Activated CD8-positive, alpha-beta memory T cell treated with anti-CD3 and anti-CD28 coated beads, Interleukin-2, amount 50 U/mL, for 4 hours (primary cell): ENCODE results near the gene ATXN10.
"Not testable (repeated sequence)": the region's sequence is repeated elsewhere in the genome, so short reads cannot be mapped to it uniquely, and the experiment has no call there.

ENCODE experiments used
- DNase-seq: peaks from one replicate; pipeline ENCODE4 v3.0.0-alpha.2; 2020

Gene ATXN10

DNA sequence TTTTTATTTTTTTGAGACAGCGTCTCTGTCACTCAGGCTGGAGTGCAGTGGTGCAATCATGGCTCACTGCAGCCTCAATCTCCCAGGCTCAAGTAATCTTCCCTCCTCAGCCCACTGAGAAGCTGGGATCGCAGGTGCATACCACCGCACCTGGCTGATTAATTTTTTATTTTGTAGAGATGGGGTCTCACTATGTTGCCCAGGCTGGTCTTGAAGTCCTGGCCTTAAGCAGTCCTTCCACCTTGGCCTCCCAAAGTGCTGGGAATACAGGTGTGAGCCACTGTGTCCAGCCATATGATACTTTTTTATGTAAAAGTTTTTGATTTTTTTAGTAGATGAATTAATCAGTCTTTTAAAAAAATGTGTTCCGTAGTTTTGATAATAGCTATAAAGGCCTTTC, 42.8 kb downstream of the ATXN10 start:
- not testable (repeated sequence) for DNase-seq

DNA sequence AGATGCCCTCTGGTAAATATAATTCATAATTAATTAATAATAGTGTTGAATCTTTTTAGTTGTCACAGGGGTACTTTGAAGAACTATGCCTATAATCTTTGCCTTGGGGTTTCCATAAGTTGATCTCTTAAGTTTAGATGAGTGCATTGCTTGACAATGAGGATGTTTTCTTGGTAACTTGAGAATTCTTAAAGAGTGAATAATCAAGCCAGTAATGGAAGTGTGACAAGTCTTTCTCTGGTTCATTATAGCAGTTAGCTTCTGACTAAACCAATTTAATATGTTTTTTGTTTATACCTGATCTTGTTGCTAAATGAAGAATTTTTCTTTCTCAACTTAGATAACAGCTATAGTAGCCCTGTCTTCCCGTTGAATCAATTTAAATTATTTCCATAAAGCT, 46.2 kb downstream of the ATXN10 start:
- DNase-seq = no peak

DNA sequence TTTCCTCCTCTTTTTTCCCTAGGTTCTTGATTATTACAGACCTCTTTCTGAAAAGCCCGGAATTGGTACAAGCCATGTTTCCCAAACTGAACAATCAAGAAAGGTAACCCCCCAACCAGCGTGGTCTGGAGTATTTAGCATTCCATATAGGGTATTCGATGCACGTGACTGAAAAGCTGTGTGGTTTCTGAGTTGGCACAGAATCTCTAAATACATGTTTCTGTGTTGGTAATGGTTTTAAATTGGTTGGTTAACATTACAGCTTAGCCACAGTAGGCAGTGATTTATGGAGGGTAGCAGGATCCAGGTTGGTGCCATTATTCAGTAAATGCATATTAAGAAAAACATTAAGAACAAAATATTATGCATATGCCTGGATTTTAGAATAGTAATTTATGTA, 46.8 kb downstream of the ATXN10 start:
- DNase-seq = no peak

DNA sequence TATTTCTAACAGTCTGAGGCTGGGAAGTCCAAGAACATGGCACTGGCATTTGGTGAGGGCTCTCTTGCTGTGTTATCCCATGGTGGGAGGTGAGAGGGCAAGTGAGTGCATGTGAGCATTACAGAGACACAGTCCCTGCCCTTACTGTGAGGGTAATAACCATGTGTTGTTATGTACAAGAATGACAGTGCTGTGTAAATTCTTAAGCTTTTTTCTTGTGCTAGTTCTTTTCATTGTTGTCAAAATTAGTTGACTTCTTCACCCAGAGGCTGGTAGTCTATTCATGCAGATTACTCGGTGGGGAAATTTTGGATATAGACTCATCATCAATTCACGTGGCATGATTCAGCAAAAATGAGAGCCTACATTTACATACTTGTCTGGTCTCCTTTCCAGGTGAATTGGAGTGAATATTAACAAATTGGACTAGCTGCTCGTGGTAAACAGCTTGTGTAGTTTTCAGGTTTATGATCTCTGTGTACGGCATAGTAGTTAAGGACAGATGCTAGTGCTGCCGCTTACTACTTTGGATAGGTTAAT, 49.3 kb downstream of the ATXN10 start:
- DNase-seq = no peak

DNA sequence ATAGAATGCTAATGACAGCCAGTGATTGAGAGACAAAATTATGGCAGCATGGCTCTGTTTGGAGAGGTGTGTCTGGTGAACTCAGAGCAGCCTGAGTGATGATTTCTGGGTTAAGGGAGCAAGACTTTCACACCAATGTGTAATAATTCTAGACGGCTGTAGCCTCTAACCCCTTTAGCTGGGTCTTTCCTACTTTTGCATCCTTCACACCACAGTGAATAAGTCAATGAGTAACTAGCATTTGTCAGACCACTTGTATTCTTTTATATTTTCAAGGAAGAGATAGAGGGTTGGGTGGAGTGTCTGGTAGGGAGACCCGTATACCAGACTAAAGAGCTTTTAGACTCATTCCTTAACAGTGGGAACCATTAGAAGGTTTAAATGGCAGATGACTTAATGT, 50.4 kb downstream of the ATXN10 start:
- no peak for DNase-seq

DNA sequence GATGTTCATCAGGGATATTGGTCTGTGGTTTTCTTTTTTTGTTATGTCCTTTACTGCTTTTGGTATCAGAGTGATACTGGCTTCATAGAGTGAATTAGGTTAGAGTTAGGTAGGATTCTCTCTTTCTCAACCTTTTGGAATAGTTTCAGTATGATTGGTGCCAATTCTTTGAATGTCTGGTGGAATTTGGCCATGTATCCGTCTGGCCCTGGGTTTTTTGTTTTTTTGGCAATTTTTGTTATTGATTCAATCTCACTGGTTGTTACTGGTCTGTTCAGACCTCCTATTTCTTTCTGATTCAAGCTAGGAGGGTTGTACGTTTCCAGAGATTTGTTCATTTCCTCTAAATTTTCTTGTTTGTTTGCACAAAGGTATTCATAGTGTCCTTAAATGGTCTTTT, 54.4 kb downstream of the ATXN10 start:
- DNase-seq = no peak

DNA sequence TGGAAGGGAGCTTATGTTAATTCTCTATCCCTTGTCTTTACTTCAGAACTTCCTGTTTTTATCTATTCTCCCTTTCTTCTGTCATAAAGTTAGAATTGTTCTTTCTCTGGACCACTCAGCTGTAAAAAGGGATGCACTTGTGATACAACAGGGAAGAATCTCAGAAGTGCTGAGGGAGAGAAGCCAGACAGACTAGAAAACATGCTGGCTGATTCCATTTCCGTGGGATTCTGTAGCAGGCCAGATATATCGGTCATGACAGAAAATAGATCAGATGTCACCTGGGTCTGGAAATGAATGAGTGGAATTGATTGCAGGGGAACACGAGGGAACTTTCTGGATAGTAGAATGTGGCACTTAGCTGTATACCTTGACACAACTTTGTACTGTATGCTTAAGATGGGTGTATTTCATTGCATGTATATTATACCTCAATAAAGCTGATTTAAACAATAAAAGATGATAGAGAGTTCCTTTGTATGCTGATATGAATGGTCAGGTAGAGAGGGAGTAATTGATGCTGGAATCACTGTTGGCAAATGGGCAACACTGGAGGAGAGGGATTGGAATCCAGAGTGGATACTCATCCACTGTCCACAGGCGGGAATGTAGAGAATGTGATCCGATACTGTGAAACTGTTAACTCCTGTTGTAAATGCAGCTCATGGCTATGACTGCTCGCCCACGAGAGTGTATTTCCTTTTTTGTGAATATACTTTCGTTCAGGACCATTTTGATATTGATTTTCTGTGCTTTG, 59.6 kb downstream of the ATXN10 start:
- no peak for DNase-seq

DNA sequence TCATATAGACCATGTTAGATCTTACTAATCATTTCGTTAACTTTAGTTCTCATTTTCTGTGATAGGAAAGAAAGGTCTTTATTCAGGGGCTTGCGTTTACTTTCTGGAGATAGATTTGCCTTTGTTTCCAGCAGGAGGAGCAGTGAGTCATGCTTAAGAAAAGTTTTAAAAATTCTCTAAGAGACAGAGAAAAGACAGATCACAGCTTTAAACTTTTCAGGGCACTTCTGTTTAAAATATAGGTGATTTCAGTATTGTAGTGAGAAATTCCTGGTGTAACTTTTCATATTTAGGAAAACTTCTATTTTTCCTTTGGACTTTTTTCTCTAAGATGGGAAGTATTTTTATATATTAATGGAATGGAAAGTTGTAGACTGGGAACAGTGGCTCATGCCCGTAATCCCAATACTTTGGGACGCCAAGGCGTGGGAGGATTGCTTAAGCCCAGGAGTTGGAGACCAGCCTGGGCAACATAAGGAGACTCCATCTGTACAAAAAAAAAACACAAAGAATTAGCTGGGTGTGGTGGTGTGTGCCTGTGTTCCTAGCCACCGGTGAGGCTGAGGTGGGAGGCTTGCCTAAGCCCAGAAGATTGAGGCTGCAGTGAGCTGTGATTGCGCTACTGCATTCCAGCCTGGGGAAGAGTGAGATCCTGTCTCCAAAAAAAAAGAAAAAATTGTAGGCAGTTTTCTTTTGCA, 60.3 kb downstream of the ATXN10 start:
- DNase-seq = no peak

DNA sequence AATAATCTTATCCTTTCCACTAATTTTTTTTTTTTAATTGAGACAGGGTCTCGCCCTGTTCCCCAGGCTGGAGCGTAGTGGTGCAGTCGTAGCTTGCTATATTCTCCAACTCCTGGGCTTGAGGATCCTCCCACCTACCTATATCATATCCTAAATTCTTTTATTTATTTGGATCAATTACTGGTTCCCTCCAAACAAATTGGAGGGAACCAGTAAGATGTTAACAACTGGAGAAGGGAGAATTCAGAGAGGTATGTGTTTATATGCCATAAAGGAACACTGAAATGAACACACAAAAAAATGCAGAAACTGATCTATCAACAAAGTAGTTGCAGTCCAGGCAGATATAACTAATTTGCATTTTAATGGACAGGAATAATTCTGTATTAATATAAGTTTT, 63.6 kb downstream of the ATXN10 start:
- no peak for DNase-seq

DNA sequence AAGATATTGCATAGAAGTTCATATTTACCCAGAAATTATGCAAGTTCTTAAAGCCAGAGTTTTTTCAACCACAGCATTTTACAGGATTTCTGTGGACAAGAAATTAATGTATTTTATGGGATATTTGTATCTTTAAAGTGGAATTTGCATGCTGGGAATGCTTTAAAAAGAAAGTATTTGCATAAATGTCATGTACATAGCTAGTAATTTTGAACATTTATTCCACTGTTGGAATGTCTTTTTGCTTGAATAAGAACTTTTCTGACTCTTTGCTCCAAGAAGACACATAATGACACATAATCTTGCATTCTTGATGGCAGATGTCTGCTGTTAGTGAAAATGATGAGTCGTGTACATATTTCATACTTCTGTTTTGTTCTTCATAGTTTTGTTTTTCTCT, 66.6 kb downstream of the ATXN10 start:
- no peak for DNase-seq

DNA sequence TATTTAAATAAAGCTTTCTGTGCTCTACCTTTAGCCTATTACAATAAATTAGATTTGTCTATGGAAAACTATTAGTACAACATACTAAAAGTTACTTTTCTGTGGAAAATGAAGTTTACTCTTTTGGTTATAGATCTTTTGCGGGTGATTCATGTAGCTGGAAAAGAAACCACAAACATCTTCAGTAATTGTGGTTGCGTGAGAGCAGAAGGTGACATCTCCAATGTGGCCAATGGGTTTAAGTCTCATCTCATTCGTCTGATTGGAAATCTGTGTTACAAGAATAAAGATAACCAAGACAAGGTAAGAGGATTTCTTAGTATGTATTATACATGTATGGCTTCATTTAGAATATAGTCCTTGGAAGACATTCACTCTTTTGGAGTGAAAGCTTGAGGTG, 68.6 kb downstream of the ATXN10 start:
- no peak for DNase-seq

DNA sequence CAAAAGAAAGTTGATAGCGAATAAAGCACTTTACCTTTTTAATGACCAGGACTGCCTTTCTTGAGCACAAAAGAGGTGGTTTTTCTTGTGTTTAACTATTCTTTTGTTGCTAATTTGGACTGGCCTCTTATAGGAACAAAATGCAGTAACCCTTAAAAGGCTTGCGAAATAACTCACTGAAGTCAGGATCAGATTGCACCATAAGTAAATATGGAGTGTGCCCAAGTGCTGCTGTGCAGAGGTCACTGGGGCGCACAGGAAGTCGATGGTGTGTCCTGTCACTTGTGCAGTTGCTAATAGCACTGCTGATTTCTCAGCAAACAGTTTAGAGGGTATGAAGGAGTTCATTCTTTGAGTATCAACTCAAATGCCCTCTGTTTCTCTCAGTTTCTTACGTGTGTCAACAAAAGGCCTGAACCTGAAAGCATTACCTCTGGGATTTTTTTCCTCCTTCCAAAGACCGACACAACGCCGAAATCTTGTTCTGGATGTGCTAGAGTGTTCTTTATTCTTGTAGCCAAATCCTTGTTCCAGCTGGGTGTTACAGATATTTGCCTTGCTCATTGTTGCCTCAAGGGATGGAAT, 71.3 kb downstream of the ATXN10 start:
- DNase-seq = no peak

DNA sequence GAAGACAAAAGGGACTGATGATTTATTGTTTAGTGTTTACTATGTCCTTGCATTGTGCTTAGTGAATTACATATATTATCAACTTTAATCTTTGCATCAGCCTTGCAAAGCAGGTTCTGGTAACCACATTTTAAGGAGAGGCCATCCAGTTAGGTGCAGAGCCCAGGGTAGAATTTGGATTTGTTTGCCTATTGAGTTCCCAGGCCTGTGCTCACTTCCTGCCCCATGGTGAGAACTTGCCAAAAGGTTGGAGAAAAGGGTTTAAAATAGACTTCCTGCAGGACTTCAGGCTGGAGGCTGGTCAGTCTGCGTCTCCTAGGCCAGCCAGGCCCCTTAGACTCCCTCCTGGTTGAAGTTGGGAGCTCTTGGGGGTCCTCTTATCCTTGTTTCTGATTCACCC, 72.1 kb downstream of the ATXN10 start:
- no peak for DNase-seq

DNA sequence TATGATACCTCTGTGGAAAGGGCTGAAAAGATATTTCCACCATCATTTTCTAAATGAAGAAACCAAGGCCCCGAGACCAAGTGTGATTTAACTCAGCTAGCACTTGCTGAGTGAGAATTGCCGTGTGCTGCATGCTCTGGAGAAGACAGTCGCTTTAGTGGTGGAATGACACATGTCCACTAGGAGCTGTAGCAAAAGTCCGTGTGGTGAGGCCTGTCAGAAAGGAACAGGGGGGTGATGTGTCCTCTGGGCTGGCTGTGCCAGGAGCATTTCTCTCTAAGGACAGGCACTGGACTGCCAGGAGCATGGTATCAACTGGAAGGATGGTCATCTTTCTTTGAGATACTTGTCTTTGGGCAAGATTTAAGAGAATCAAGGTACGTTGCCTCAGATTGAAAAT, 72.8 kb downstream of the ATXN10 start:
- DNase-seq = no peak

DNA sequence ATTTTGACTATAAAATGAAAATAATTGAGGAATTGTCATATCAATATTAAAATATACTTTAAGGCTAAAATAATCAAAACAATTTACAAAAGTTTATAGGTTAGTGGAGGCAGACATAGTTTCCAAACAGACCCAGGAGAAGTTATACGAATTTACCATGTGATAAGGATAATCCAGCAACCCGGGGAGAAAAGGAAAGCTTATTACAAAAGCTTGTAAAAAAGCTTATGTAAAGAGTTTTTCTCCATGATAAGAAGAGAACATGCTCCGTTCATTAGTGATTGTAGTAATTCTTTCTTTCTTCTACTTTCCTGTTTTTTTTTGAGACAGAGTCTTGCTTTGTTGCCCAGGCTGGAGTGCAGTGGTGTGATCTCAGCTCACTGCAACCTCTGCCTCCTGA, 79.0 kb downstream of the ATXN10 start:
- no peak for DNase-seq

DNA sequence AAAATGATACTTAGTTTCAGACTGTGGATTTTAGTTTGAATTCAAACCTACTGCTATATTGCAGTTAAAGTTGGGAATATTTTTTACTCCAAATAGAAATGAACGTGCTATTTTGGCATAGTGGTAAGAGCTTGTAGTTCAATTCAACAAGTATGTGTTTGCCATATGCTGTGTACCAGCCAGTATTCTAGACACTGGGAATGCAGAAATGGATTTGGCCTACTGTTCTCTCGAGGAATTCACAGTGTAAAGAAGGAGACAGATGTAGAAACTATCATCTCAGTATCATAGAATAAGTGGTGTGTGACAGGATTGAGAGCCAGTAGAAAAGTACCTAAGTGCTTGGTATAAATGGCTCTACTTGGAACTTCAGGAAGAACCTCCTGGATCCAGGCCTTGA, 80.4 kb downstream of the ATXN10 start:
- DNase-seq = no peak

DNA sequence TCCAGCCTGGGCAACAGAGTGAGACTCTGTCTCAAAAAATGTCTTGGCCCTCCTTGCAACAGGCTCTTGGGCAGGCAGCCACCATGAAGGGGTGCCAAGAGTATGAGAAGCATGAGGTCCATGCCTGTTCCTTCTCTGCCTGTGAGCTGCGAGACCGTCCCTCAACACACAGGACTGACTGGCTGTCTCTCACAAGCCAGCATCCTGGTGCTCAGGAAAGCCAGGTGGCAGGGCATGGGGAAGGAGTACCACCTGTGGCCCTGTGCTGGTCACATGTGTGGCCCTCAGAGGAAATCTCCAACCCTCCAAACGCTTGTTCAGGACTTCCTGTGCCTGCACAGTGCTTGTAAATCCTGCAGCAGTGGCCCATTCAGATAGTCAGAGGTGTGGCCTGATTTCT, 83.2 kb downstream of the ATXN10 start:
- DNase-seq = no peak

DNA sequence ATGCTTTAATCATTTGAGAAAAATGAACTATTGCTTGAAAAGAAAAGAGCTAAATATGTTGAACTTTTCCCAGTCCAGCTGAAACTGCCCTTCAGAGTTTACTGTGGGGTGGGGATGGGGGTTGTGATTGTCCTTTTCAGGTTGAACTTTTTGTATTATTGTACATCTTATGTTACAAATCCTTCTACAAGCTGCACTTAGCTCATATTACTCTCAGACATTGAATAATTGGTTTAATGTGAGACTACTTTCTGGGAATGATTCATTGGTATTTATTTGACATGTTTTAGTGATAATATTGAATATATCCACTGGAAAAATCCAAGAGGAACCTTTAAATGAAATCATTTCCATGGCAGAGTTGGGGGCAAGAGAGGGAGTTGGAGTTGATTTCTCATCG, 84.9 kb downstream of the ATXN10 start:
- DNase-seq = no peak

DNA sequence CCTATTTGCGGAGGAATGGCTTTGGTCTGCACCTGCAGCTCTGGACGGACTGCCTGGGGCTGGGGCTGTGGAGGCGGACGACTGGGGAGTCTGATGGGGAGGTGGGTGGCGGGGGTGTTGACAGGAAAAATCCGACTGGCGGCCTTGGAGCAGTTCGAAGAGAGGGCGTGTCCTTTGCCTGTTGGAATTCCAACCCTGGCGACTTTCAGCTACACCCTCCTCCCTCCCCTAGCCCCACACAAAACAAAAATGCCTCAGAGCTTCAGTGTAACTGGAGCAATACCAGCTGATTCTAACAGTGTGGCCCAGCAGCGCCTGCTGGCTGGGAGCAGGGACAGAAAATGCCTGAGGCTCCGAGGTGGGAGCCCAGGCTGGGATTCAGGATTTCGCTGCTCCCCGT, 85.4 kb downstream of the ATXN10 start:
- no peak for DNase-seq

DNA sequence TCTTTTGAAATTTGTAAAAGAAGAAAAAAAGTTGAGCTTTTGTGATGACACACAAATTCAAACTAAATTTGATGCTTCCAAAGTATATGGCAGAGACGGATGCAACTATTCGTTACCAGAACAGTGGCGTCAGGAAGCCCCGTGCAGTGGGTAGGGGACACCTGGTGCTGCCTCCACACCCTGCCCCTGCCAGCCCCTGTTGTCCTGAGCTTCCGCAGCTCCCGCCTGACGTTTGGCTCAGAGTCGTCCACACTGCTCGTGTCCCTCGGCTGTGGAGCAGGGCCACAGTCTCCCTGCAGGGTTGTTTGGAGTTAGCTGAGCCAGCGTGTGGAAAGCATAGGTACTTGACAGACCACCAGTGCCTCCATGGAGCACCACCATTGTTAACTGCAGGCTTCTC, 86.3 kb downstream of the ATXN10 start:
- no peak for DNase-seq

DNA sequence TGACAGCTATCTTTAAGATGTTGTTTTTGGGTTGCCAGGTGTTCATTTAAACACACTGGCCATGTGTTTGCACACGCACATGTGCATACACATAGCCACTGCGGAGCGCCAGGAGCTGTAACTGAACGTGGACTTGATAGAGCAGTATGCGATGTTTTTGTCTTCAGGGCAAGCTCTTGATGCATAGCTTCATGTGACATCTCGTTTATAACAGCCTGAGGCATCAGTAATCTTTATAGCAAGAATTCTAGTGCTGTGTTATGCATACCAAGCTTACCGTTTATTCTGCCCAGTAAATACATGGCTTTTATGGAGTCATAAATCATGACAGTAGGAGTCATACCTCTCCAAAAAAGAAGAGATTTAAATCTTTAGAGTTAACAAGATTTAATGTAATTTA, 87.0 kb downstream of the ATXN10 start:
- no peak for DNase-seq

DNA sequence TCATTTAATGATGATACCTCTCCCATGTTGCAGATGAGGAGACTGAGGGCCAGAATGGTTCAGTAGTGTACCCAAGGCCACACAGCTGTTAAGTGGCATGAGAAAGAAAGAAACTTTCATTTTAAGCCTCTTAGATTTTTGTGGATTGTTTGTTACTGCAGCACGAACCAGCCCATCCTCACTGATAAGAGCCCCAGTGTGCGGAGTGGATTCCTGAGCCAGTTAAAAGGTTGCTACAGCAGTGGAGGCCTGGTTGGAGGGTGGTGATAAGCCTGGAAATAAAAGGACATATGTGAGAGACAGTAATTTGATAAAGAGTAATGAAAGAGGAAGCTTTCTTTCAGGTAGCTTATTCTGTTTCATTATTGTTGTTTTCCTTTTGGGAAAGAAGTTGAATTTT, 89.0 kb downstream of the ATXN10 start:
- DNase-seq = no peak

DNA sequence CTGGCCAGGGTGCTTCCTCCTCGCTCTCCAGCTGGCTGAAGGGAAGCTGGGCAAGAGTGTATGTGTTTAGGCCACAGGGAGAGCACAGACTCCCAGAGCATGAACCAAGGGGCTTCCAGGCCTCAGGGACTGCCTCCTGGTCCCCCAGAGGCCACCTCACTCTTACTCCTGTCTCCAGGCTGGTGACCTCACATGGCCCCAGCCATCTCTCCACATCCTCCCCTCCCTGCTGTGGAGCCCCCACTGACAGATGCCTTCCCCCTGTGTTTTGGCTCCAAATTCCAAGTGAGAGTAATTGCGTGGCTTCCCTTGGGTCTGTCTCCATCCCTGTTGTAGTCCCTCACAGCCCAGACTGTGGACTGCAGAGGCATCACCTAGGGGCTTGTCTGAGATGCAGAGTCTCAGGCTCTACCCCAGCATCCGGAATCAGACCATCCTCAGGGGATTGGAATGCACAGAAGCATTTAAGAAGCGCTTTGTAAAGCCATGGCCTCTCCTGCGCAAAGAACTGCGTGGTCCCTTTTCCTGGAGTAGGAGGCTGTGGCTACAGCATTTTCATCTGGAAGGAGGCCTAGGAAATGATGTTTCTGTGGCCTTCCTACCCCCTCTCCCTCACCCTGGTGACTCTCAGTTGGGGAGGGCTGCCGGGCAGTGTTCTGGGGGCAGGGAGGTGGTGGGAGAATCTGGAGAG, 91.1 kb downstream of the ATXN10 start:
- DNase-seq = no peak

DNA sequence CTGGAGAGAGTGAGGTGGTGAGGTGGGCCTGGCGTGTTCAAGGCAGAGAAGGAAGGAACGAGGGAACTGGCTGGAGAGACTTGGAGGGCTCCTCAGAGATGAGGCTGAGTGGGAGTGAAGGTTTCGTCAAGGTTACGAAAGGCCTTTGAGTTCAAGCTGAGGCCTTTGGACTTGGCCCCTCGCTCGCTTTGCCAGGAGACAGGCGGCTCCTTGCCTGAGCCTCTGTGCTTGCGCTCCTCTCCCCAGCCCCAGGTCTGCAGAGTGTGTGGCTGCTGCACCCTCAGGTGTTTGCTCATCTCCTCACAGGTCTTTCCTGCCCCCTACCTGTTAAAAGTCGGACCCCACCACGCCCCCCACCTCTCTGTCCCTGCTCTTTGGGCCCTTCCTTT, 91.6 kb downstream of the ATXN10 start:
- no peak for DNase-seq
